Osteoblast (primary cell): ENCODE measurements around the gene EMSY. TPM values are rescaled to one million over a fixed set of nuclear protein-coding genes. Genes with fewer than 3 reads are reported as not detected.

Source experiments
- DNase-seq: peaks from one replicate; pipeline ENCODE4 v3.0.0; 2011; ENCODE audit warnings: low spot score, mixed read lengths; ENCODE audit not compliant: insufficient read length; ENCODE audit errors: missing footprints
- H2AFZ ChIP-seq: 2 replicates; pipeline ENCODE4 v1.6.0; 2011; ENCODE audit warnings: mild to moderate bottlenecking, low read length
- H3K27ac ChIP-seq: 2 replicates; pipeline ENCODE4 v1.5.1; 2011; ENCODE audit warnings: mild to moderate bottlenecking, low read depth, low read length, moderate library complexity
- H3K27me3 ChIP-seq: 2 replicates; pipeline ENCODE4 v1.6.0; 2012; ENCODE audit warnings: mild to moderate bottlenecking, control low read depth, inconsistent platforms, low read length, moderate library complexity; ENCODE audit not compliant: insufficient read depth
- H3K36me3 ChIP-seq: 2 replicates; pipeline ENCODE4 v1.5.1; 2011; ENCODE audit warnings: mild to moderate bottlenecking, low read length, control low read depth, moderate library complexity; ENCODE audit not compliant: insufficient read depth
- H3K4me1 ChIP-seq: 2 replicates; pipeline ENCODE4 v1.5.1; 2011; ENCODE audit warnings: mild to moderate bottlenecking, low read length, control low read depth, moderate library complexity; ENCODE audit not compliant: insufficient read depth
- H3K4me2 ChIP-seq: 2 replicates; pipeline ENCODE4 v1.6.0; 2011; ENCODE audit warnings: mild to moderate bottlenecking, low read length; ENCODE audit not compliant: insufficient read depth
- H3K4me3 ChIP-seq: fragments of 200-600 bp; sonication (generic); 3 replicates; pipeline ENCODE4 v1.5.1; 2012; ENCODE audit warnings: mild to moderate bottlenecking, low read length, inconsistent platforms; ENCODE audit not compliant: insufficient read depth
- H3K79me2 ChIP-seq: 2 replicates; pipeline ENCODE4 v1.6.0; 2012; ENCODE audit warnings: mild to moderate bottlenecking, low read length, control low read depth, inconsistent platforms; ENCODE audit not compliant: insufficient read depth
- H3K9me3 ChIP-seq: 2 replicates; pipeline ENCODE4 v1.5.1; 2011; ENCODE audit warnings: low read depth, low read length, control low read depth
- H4K20me1 ChIP-seq: 2 replicates; pipeline ENCODE4 v1.6.0; 2012; ENCODE audit warnings: mild to moderate bottlenecking, low read length, control low read depth; ENCODE audit not compliant: insufficient read depth
- total RNA-seq: library from RNA; depleted of rRNA; stranded (reverse); fragments of >200 nt; gene quantifications from 2 replicates; pipeline ENCODE4 v1.2.3, GENCODE V29; 2012
- TF ChIP-seq, protein P1 (sequence below): IDR thresholded peaks from 2 replicates; pipeline ENCODE4 v1.5.1; 2011; ENCODE audit warnings: mild to moderate bottlenecking, low read depth, low read length, moderate library complexity; ENCODE audit errors: extremely low read depth

The EMSY gene
- total RNA-seq, 1 donor: 17.4 TPM

DNA sequence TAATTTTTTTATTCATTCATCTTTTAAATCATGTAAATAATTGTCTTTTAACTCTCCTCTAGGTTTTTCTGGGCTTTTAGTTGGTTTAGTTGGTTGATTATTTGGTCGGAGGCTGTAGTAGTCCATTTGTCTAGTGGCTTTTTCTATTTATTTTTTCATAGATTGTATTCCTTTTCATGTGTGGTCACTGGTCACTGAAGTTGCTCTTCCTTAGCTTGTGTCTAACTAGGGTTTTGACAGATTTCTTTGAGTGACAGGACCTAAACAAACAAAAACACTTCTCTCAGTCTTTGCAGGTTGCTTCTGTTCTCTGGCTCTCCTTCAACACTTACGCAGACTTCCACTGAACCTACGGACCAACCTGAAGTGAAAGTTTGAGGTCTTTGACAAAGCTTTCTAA is 112.6 kb downstream of the EMSY start:
- TF ChIP-seq, protein P1, sequence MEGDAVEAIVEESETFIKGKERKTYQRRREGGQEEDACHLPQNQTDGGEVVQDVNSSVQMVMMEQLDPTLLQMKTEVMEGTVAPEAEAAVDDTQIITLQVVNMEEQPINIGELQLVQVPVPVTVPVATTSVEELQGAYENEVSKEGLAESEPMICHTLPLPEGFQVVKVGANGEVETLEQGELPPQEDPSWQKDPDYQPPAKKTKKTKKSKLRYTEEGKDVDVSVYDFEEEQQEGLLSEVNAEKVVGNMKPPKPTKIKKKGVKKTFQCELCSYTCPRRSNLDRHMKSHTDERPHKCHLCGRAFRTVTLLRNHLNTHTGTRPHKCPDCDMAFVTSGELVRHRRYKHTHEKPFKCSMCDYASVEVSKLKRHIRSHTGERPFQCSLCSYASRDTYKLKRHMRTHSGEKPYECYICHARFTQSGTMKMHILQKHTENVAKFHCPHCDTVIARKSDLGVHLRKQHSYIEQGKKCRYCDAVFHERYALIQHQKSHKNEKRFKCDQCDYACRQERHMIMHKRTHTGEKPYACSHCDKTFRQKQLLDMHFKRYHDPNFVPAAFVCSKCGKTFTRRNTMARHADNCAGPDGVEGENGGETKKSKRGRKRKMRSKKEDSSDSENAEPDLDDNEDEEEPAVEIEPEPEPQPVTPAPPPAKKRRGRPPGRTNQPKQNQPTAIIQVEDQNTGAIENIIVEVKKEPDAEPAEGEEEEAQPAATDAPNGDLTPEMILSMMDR: no peak
- peaks cover 8% of the 10 kb centered on the region for H3K4me1 ChIP-seq
- H3K4me3 ChIP-seq: no peak overlapping the region
- no peaks in the 10 kb centered on the region for H3K36me3 ChIP-seq
- H2AFZ ChIP-seq: no peak overlapping the region
- H3K27ac ChIP-seq: no peak overlapping the region
- H3K79me2 ChIP-seq: no peaks in the 10 kb centered on the region
- no peaks in the 10 kb centered on the region for H3K9me3 ChIP-seq
- no peaks in the 10 kb centered on the region for H4K20me1 ChIP-seq
- no peaks in the 10 kb centered on the region for H3K27me3 ChIP-seq
- no peak overlapping the region for H3K4me2 ChIP-seq
- no peak for DNase-seq

DNA sequence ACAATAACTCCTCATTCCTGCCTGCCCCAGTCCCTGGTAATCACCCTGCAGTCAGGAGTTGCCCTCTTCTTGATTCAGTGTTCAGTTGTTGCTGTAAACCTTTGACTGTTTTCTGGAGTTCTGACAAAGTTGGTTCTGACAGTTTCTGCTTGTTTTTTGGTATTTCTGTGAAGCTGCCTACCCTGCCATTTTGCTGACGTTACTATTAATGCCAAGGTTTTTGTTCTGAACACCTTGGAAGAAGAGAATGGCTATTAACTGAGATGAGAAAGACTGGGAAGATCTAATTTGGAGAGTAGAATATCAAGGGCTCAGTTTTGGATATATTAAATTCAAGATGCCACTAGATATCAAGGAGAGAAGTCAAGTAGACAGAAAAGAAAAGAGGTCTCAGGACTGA is 113.7 kb downstream of the EMSY start:
- Histone ChIP-seq H3K27ac (no peak overlapping the region), H3K4me2 (no peak overlapping the region), H2AFZ (no peak overlapping the region), H3K4me3 (no peak overlapping the region), H3K9me3 (no peaks in the 10 kb centered on the region), H4K20me1 (no peaks in the 10 kb centered on the region), H3K4me1 (peaks cover 8% of the 10 kb centered on the region), H3K36me3 (no peaks in the 10 kb centered on the region), H3K27me3 (no peaks in the 10 kb centered on the region), H3K79me2 (no peaks in the 10 kb centered on the region)
- no peak for DNase-seq
- TF ChIP-seq, protein P1: no peak

DNA sequence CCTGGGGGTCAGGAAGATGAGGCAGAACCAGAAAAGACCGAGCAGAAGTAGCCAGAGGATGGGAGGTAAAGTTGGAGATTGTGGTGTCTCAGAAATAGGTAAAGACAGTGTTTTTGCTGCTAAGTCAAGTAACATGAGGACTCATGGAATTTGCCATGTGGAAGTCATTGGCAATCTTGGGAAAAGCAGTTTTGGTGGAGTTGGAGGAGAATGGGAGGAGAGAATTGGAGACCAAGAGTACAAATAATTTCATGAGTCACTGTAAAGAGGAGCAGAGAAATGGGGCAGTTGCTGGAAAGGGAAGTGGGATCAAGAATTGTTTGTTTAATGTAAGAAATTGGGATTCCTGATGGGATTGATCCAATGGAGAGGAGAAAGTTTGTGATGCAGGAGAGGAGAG is 114.1 kb downstream of the EMSY start:
- Histone ChIP-seq H4K20me1 (no peaks in the 10 kb centered on the region), H3K27me3 (no peaks in the 10 kb centered on the region), H3K79me2 (no peaks in the 10 kb centered on the region)

DNA sequence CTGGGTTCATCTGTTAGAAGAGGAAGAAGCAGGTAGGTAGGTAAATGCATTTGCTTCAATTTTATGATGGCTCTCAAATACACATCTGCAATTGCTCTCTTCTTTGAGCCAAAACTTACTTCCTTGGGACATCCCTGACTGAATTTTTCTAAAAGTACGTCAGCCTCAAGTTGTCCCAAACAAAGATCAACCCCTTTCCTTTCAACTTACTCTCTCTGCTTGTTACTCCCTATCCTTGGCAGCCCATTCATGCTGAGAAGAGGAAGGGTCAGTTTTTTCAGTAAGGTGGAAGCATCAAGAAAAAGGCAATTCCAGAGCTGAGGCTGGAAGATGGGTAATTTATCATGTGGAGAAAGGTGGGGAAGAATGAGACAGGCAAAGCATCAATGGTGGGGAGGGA is 114.5 kb downstream of the EMSY start:
- H3K27ac ChIP-seq: no peak overlapping the region
- TF ChIP-seq, protein P1: no peak
- H2AFZ ChIP-seq: no peak overlapping the region
- no peaks in the 10 kb centered on the region for H3K27me3 ChIP-seq
- H3K36me3 ChIP-seq: no peaks in the 10 kb centered on the region
- H3K9me3 ChIP-seq: no peaks in the 10 kb centered on the region
- DNase-seq: no peak
- H3K4me3 ChIP-seq: no peak overlapping the region
- no peak overlapping the region for H3K4me2 ChIP-seq
- H3K79me2 ChIP-seq: no peaks in the 10 kb centered on the region
- peaks cover 8% of the 10 kb centered on the region for H3K4me1 ChIP-seq
- H4K20me1 ChIP-seq: no peaks in the 10 kb centered on the region

More for the DNA sequence above, 114.1 kb downstream of the EMSY start:
- peaks cover 8% of the 10 kb centered on the region for H3K4me1 ChIP-seq
- no peak for DNase-seq
- no peak overlapping the region for H3K27ac ChIP-seq
- no peaks in the 10 kb centered on the region for H3K9me3 ChIP-seq
- H3K4me3 ChIP-seq: no peak overlapping the region
- no peak overlapping the region for H2AFZ ChIP-seq
- TF ChIP-seq, protein P1: no peak
- H3K4me2 ChIP-seq: no peak overlapping the region
- H3K36me3 ChIP-seq: no peaks in the 10 kb centered on the region
